Activated CD4-positive, alpha-beta memory T cell treated with anti-CD3 and anti-CD28 coated beads, Interleukin-2, amount 10 ng/mL, durations not matched to agents 7 days and 5 days (primary cell): ENCODE results near the gene NOP56. TPM values are rescaled to one million over a fixed set of nuclear protein-coding genes. Genes with fewer than 3 reads are reported as not detected.
A peak's percentile ranks its signal among the peaks of the same experiment; 100 is the strongest.

Experiments used
- CTCF ChIA-PET: fragments of 350-600 bp; sonication (Branson Sonifier 250); formaldehyde crosslinking; loops from one replicate; lab custom pipeline; 2021; ENCODE audit warnings: antibody characterized with exemption, inconsistent platforms; lab: Charles Lee
- POLR2A ChIA-PET: fragments of 350-600 bp; sonication (Branson Sonifier 250); formaldehyde crosslinking; loops from one replicate; lab custom pipeline; 2021; ENCODE audit warnings: antibody characterized with exemption; lab: Charles Lee
- DNase-seq: peaks from one replicate; pipeline ENCODE4 v3.0.0-alpha.2; 2020
- H3K27ac Mint-ChIP-seq: one replicate; pipeline ENCODE4 v1.8.0; 2021; ENCODE audit warnings: mild to moderate bottlenecking, mixed read lengths
- H3K27me3 Mint-ChIP-seq: one replicate; pipeline ENCODE4 v1.8.0; 2021; ENCODE audit warnings: mixed read lengths
- H3K36me3 Mint-ChIP-seq: one replicate; pipeline ENCODE4 v1.8.0; 2021; ENCODE audit warnings: low read depth, mixed read lengths
- H3K4me1 Mint-ChIP-seq: one replicate; pipeline ENCODE4 v1.8.0; 2021; ENCODE audit warnings: mixed read lengths
- H3K4me3 Mint-ChIP-seq: one replicate; pipeline ENCODE4 v1.8.0; 2021; ENCODE audit warnings: mild to moderate bottlenecking, mixed read lengths
- H3K9me3 Mint-ChIP-seq: one replicate; pipeline ENCODE4 v1.8.0; 2021; ENCODE audit warnings: mixed read lengths
- total RNA-seq, 2 experiments: library from RNA; stranded (reverse); gene quantifications; one replicate each; pipeline ENCODE4 v1.2.3, GENCODE V29; 2021

NOP56 gene
- total RNA-seq, 2 experiments from 2014 or later = 285 to 302 TPM

DNA sequence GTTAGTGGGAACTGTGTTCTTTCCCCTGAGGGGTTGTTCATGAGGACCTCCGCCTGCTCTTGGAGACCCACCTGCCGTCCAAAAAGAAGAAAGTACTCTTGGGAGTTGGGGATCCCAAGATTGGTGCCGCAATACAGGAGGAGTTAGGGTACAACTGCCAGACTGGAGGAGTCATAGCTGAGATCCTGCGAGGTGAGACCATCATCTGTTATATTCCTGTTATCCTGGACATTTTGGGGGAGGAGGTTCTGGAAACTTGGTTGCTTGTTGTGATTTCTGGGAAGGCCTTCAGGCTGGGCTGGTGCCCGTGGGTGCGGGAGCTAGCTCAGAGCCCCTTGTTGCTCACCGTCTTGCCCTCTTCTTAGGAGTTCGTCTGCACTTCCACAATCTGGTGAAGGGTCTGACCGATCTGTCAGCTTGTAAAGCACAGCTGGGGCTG lies 2.0 kb downstream of the NOP56 start:
- no peaks in the 10 kb centered on the region for H3K27me3 Mint-ChIP-seq
- H3K4me3 Mint-ChIP-seq = peak overlapping the region; percentile 84
- POLR2A ChIA-PET = interaction anchor here (3.4 to 6.0 kb wide), 3 partner anchors 10 to 185 kb away, joined by 16 to 199 read pairs (median 75); partner anchors contain the start of genes IDH3B and SNRPB
- H3K36me3 Mint-ChIP-seq = peaks cover 65% of the 10 kb centered on the region
- H3K9me3 Mint-ChIP-seq = no peaks in the 10 kb centered on the region
- CTCF ChIA-PET = interaction anchor here (1.6 kb wide), 1 partner anchor 133 kb away, joined by 5 read pairs; no protein-coding TSS in a partner anchor
- peak overlapping the region; percentile 75 for H3K27ac Mint-ChIP-seq
- H3K4me1 Mint-ChIP-seq = peaks cover 71% of the 10 kb centered on the region
- no peak for DNase-seq

DNA sequence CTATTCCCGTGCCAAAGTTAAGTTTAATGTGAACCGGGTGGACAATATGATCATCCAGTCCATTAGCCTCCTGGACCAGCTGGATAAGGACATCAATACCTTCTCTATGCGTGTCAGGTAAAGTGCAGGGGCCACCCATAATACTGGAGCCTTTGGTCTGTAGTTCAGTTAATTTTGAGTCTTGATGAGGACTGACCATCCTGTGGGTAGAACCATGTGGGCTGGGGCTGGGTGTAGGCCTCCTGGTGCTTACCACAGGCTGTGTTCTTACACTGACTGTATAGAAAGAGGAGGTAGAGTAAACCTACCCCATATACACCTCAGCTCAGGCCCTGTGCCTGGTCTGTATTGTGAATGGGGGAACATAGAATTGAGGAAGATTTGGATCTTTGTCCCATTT lies 2.4 kb downstream of the NOP56 start:
- DNase-seq = no peak
- no peaks in the 10 kb centered on the region for H3K9me3 Mint-ChIP-seq
- H3K36me3 Mint-ChIP-seq = peaks cover 69% of the 10 kb centered on the region
- H3K4me1 Mint-ChIP-seq = peaks cover 68% of the 10 kb centered on the region
- CTCF ChIA-PET = interaction anchor here (1.6 kb wide), 1 partner anchor 133 kb away, joined by 5 read pairs; no protein-coding TSS in a partner anchor
- peak overlapping the region; percentile 75 for H3K27ac Mint-ChIP-seq
- no peaks in the 10 kb centered on the region for H3K27me3 Mint-ChIP-seq
- H3K4me3 Mint-ChIP-seq = peak overlapping the region; percentile 84
- POLR2A ChIA-PET = interaction anchor here (3.4 to 6.0 kb wide), 3 partner anchors 9 to 185 kb away, joined by 16 to 199 read pairs (median 75); partner anchors contain the start of genes IDH3B and SNRPB

DNA sequence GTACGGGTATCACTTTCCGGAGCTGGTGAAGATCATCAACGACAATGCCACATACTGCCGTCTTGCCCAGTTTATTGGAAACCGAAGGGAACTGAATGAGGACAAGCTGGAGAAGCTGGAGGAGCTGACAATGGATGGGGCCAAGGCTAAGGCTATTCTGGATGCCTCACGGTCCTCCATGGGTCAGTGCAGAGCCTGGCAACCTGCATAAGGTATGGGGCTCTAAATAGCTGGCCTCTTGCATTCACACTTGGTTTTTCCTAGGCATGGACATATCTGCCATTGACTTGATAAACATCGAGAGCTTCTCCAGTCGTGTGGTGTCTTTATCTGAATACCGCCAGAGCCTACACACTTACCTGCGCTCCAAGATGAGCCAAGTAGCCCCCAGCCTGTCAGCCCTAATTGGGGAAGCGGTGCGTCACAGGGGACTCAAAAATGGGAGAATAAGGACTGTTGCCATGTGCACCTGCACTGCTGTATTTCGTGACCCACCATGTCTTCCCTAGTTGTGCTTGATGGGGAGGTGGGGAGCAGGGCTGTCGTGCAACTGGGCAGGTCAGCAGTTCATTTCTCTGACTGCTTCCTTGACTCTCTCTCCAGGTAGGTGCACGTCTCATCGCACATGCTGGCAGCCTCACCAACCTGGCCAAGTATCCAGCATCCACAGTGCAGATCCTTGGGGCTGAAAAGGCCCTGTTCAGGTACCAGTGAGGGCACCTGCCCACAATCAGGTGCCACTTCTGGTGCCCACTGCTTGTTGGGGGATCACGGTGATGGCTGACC lies 3.1 kb downstream of the NOP56 start:
- ChIA-PET CTCF (interaction anchor here (1.6 kb wide), 1 partner anchor 134 kb away, joined by 5 read pairs; no protein-coding TSS in a partner anchor), POLR2A (interaction anchor here (1.0 to 6.0 kb wide), 3 partner anchors 8 to 131 kb away, joined by 3 to 199 read pairs (median 16); partner anchors contain the start of gene IDH3B)
- Mint-ChIP-seq H3K9me3 (no peaks in the 10 kb centered on the region), H3K4me1 (peaks cover 63% of the 10 kb centered on the region), H3K36me3 (peaks cover 75% of the 10 kb centered on the region), H3K27me3 (no peaks in the 10 kb centered on the region), H3K4me3 (no peak overlapping the region), H3K27ac (no peak overlapping the region)
- DNase-seq = no peak

DNA sequence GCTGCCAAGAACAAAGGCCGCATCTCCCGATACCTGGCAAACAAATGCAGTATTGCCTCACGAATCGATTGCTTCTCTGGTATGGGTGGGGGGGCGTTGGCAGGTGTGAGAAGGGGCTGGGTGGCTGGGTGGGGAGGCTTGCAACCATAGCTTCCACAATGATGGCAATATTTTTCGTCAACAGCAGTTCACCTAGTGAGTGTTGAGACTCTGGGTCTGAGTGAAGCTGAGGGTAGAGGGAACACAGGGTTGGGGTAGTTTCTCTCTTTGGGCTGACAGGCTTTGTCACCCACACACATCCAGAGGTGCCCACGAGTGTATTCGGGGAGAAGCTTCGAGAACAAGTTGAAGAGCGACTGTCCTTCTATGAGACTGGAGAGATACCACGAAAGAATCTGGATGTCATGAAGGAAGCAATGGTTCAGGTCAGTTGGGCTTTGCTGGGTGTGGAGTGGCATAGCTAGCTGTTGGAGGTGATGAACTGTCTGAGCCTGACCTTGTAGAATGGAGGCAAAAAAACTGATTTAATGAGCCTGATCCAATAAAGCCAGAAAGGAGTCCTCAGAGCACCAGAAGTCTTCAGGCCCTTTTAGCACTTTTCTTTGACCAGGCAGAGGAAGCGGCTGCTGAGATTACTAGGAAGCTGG lies 4.2 kb downstream of the NOP56 start:
- H3K27ac Mint-ChIP-seq = peak overlapping the region; percentile 56
- H3K4me1 Mint-ChIP-seq = peaks cover 61% of the 10 kb centered on the region
- ChIA-PET CTCF (no interaction called here), POLR2A (interaction anchor here (0.7 to 1.0 kb wide), 3 partner anchors 9 to 186 kb away, joined by 3 to 4 read pairs (median 3); partner anchors contain the start of gene SNRPB)
- H3K36me3 Mint-ChIP-seq = peaks cover 81% of the 10 kb centered on the region
- DNase-seq = no peak
- no peaks in the 10 kb centered on the region for H3K9me3 Mint-ChIP-seq
- no peak overlapping the region for H3K4me3 Mint-ChIP-seq
- no peaks in the 10 kb centered on the region for H3K27me3 Mint-ChIP-seq

DNA sequence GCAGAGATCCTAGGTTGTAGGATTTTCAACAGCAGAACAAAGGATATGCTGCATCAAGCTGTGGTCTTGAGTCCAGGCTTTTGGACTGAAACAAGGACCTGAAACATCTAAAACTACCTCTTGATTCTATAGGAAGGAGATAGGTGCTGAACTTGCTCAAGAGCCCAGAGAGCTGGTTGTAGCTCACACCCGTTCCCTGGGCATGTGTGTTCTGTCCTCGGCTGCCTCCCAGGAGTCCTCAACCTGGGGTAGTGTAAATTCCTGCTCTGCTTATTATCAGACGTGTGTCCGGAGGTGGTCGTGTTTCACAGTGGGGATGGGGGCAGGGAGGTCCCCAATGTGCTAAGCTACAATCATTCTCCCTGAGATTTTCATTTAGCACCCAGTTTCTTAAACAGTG lies 4.8 kb downstream of the NOP56 start:
- no peak for DNase-seq
- ChIA-PET POLR2A (interaction anchor here (0.6 to 1.4 kb wide), 3 partner anchors 105 to 186 kb away, joined by 3 to 4 read pairs (median 3); partner anchors contain the start of gene SNRPB), CTCF (no interaction called here)
- no peak overlapping the region for H3K4me3 Mint-ChIP-seq
- H3K27ac Mint-ChIP-seq = peak overlapping the region; percentile 8
- no peaks in the 10 kb centered on the region for H3K9me3 Mint-ChIP-seq
- peaks cover 86% of the 10 kb centered on the region for H3K36me3 Mint-ChIP-seq
- no peaks in the 10 kb centered on the region for H3K27me3 Mint-ChIP-seq
- peaks cover 66% of the 10 kb centered on the region for H3K4me1 Mint-ChIP-seq

DNA sequence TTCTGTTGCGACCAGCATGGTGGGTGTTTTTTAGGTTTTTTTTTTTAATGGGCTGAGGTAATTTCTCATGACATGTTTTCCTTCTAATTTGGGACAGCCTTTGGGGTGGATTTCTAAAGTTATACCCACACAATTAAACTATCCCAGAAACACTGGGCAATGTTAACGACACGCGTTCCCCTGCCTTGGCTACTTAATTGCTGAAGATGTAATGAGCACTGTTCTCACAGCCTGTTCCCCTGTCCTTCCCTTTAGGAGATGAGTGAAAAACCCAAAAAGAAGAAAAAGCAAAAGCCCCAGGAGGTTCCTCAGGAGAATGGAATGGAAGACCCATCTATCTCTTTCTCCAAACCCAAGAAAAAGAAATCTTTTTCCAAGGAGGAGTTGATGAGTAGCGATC lies 5.2 kb downstream of the NOP56 start:
- H3K27me3 Mint-ChIP-seq = no peaks in the 10 kb centered on the region
- POLR2A ChIA-PET = interaction anchor here (0.6 to 1.4 kb wide), 2 partner anchors 104 to 134 kb away, joined by 3 read pairs; no protein-coding TSS in a partner anchor
- H3K4me3 Mint-ChIP-seq = no peak overlapping the region
- CTCF ChIA-PET = no interaction called here
- no peaks in the 10 kb centered on the region for H3K9me3 Mint-ChIP-seq
- no peak overlapping the region for H3K27ac Mint-ChIP-seq
- no peak for DNase-seq
- peaks cover 67% of the 10 kb centered on the region for H3K4me1 Mint-ChIP-seq
- H3K36me3 Mint-ChIP-seq = peaks cover 87% of the 10 kb centered on the region

DNA sequence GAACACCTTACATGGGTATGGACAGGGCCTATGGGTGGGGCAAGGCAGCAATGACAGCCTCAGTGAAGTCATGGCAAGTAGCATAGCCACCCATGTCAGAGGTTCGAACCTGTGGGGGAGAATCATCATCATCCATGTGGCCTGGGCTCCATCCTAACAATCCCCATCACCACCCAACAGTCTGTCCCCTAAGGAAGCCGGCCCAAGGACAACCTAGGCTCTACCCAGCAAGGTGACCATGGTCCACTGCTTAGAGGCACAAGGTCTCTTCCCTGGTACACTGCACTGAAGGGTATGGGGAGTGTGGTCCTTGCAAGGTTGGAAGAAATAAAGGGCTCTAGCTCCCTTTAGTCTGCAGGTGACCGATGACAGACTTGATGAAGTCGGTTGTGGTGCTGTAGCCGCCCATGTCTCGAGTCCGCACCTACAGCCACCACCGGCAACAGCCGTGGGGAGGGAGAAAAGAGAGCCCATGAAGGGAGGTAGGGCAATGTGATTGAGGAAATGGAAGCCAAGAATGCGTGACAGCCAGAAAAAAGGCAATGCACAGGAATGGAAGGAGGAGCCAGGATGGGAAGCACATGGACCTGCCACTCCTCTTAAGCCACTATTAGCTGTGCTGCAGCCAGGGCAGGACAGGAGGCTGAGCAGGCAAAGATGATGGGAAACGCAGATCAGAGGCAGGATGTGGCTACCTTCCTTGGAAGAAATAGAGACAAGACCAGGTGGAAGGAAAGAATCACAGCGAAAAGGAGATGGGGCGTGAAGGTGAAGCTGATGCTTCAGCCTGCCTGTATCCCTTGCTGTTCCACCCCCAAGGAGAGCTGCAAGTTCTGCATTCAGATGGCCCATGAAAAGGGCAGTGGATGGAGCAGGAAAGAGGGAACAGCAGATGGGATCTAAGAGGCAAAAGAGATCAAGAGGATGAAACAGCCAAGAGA lies 6.3 kb downstream of the NOP56 start:
- Mint-ChIP-seq H3K4me3 (no peak overlapping the region), H3K27ac (peak overlapping the region; percentile 44), H3K36me3 (peaks cover 78% of the 10 kb centered on the region), H3K4me1 (peaks cover 74% of the 10 kb centered on the region), H3K27me3 (no peaks in the 10 kb centered on the region), H3K9me3 (no peaks in the 10 kb centered on the region)
- ChIA-PET POLR2A (interaction anchor here (1.4 kb wide), 1 partner anchor 135 kb away, joined by 3 read pairs; no protein-coding TSS in a partner anchor), CTCF (no interaction called here)
- DNase-seq = no peak

- Mint-ChIP-seq H3K9me3 (no peaks in the 10 kb centered on the region), H3K36me3 (peaks cover 74% of the 10 kb centered on the region), H3K27ac (no peak overlapping the region), H3K27me3 (no peaks in the 10 kb centered on the region), H3K4me3 (no peak overlapping the region), H3K4me1 (peaks cover 72% of the 10 kb centered on the region)
- no peak for DNase-seq
- POLR2A ChIA-PET = interaction anchor here (1.0 to 9.3 kb wide), 2 partner anchors 7 to 136 kb away, joined by 3 to 199 read pairs; partner anchors contain the start of gene NOP56
- CTCF ChIA-PET = no interaction called here
Measured at GRCh38 chr20:2659547-2659946, 7.1 kb downstream of the NOP56 start.

DNA sequence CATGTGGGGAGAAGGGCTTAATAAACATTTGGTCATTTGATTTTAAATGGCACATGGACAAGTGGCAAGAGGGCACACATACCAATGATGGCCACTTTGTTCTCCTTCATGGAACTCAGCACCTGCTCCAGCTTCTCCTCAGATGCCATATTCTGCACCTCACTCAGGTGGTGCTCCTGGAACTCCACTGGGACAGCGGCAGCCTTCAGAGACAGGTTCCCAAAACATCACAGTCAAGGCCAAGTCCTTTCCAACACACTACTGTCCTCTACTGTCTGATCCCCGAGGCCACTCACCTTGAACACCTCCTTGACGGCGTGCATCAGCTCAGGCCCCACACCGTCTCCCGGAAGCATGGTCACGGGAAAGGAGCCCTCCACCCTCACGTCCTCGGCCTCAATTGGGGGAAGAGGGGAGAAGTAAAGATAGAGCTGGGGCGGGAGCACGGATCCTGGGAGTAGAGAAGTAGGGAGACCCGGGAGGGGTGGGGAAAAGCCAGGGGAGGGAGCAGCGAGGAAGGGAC lies 11.0 kb downstream of the NOP56 start:
- H3K9me3 Mint-ChIP-seq = no peaks in the 10 kb centered on the region
- peaks cover 41% of the 10 kb centered on the region for H3K4me1 Mint-ChIP-seq
- ChIA-PET POLR2A (interaction anchor here (0.9 to 9.3 kb wide), 10 partner anchors 10 to 327 kb away, joined by 3 to 199 read pairs (median 7); partner anchors contain the start of genes NOP56, PCED1A, PTPRA and SNRPB), CTCF (interaction anchor here (1.4 to 2.6 kb wide), 2 partner anchors 11 to 90 kb away, joined by 3 to 18 read pairs; partner anchors contain the start of gene NOP56)
- H3K4me3 Mint-ChIP-seq = peak overlapping the region; percentile 84
- H3K27ac Mint-ChIP-seq = peak overlapping the region; percentile 95
- peaks cover 36% of the 10 kb centered on the region for H3K36me3 Mint-ChIP-seq
- no peak for DNase-seq
- H3K27me3 Mint-ChIP-seq = peaks cover 3% of the 10 kb centered on the region

DNA sequence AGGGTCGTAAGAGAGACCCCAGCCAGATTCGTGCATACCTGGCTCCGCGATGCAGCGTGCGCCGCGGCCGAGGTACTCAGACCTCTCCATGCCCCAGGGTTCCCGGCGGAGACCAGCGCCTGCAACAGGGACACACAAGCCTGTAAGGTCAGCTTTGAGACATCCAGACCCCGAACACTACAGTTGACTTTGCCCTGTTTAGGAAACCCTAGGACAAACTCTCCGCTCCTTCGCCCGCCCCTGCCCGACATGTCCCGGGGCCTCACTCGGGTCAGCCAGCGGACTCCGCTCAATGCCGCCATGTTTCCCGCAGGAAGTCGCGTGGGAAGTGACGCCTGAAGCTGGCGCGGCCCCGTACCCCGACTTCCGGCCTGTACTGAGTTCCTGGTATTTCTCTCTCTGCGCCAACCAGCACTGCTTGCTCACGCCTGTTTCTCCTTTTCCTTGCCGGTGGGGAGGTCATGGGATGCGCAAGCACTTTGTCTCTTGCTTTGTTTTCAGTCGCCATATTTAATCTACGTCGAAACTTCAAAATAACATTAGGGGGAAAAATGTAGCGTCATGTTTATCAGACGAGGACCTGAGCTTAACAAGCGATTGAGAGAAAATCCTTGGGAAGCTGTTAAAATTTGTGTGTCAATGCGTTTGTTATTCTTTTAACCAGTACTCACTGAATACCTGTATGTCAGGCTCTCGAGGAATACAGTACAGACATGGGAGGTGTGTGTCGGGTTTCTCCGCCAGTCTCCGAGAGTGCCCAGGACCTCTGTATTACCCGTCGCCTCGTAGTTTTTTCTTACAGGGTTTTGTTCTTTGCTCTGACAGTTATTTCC lies 11.7 kb downstream of the NOP56 start, which contains the start of gene IDH3B:
Gene IDH3B, minus strand, starts transcription at position 330 of the 833 bp plus-strand sequence. Its CDS starts 28 bp downstream, at position 302.
- POLR2A ChIA-PET = interaction anchor here (0.7 to 9.3 kb wide), 14 partner anchors 9 to 210 kb away, joined by 3 to 199 read pairs (median 6); partner anchors contain the start of genes NOP56, PCED1A, PTPRA and SNRPB
- H3K27ac Mint-ChIP-seq = peak within 1 kb of the TSS; percentile 95
- peaks cover 8% of the 10 kb centered on the region for H3K27me3 Mint-ChIP-seq
- peaks cover 34% of the 10 kb centered on the region for H3K4me1 Mint-ChIP-seq
- DNase-seq = peak; percentile 95
- CTCF ChIA-PET = interaction anchor here (0.8 to 2.6 kb wide), 5 partner anchors 10 to 142 kb away, joined by 3 to 18 read pairs (median 3); partner anchors contain the start of gene NOP56
- peak within 1 kb of the TSS; percentile 84 for H3K4me3 Mint-ChIP-seq
- no peaks in the 10 kb centered on the region for H3K9me3 Mint-ChIP-seq
- peaks cover 30% of the 10 kb centered on the region for H3K36me3 Mint-ChIP-seq
